HL-60 (cell line): ENCODE measurements around the gene GMDS.

Experiments used
- GABPA ChIP-seq: IDR thresholded peaks from 2 replicates; pipeline ENCODE4 v1.6.1; 2012; ENCODE audit warnings: low read depth
- POLR2AphosphoS5 ChIP-seq: IDR thresholded peaks from 2 replicates; pipeline ENCODE4 v1.6.1; 2012; ENCODE audit warnings: low read depth
- TF ChIP-seq, protein P1 (sequence below): IDR thresholded peaks from one replicate; pipeline ENCODE4 v1.5.1; 2011; ENCODE audit warnings: low read length, control low read depth, inconsistent platforms; ENCODE audit not compliant: insufficient read depth

GRCh38 chr6:1930356-1930755 lies 315.0 kb downstream of the GMDS start:
- TF ChIP-seq, protein P1, sequence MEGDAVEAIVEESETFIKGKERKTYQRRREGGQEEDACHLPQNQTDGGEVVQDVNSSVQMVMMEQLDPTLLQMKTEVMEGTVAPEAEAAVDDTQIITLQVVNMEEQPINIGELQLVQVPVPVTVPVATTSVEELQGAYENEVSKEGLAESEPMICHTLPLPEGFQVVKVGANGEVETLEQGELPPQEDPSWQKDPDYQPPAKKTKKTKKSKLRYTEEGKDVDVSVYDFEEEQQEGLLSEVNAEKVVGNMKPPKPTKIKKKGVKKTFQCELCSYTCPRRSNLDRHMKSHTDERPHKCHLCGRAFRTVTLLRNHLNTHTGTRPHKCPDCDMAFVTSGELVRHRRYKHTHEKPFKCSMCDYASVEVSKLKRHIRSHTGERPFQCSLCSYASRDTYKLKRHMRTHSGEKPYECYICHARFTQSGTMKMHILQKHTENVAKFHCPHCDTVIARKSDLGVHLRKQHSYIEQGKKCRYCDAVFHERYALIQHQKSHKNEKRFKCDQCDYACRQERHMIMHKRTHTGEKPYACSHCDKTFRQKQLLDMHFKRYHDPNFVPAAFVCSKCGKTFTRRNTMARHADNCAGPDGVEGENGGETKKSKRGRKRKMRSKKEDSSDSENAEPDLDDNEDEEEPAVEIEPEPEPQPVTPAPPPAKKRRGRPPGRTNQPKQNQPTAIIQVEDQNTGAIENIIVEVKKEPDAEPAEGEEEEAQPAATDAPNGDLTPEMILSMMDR: no peak
- TF ChIP-seq GABPA (no peak), POLR2AphosphoS5 (no peak)
